IMR-90 (cell line): ENCODE measurements around the gene RANBP3.

ENCODE experiments used
- CTCF ChIP-seq: conservative IDR thresholded peaks from 2 replicates; pipeline ENCODE4 v1.5.1; 2012; ENCODE audit warnings: mild to moderate bottlenecking, low read depth, low read length, improper control_type of control experiment
- POLR2A ChIP-seq: IDR thresholded peaks from 2 replicates; pipeline ENCODE4 v1.6.1; 2012; ENCODE audit warnings: mild to moderate bottlenecking, low read depth, low read length

GRCh38 chr19:5988517-5989387 is 10.8 kb upstream of the RANBP3 start:
- TF ChIP-seq CTCF (no peak), POLR2A (no peak)
